GM19438 (cell line): ENCODE measurements around the gene SLAMF7.
"Not testable (repeated sequence)": the region's sequence is repeated elsewhere in the genome, so short reads cannot be mapped to it uniquely, and the experiment has no call there.

Experiments used
- ATAC-seq: cut with Tn5 transposase; IDR thresholded peaks from one replicate; pipeline ENCODE4 v1.9.1; 2021; ENCODE audit warnings: low read depth; ENCODE audit not compliant: unreplicated experiment

SLAMF7 gene

GRCh38 chr1:160718210-160718609 lies 20.8 kb upstream of the SLAMF7 start:
- ATAC-seq: no peak

GRCh38 chr1:160720356-160721085 lies 18.5 kb upstream of the SLAMF7 start:
- no peak for ATAC-seq

GRCh38 chr1:160721473-160721872 lies 17.6 kb upstream of the SLAMF7 start:
- ATAC-seq: no peak

- no peak for ATAC-seq
These were observed 16.3 kb upstream of the SLAMF7 start for GRCh38 chr1:160722726-160723125.

- ATAC-seq: no peak
These were observed 15.7 kb upstream of the SLAMF7 start for GRCh38 chr1:160723332-160723731.

- no peak for ATAC-seq
These were observed 14.4 kb upstream of the SLAMF7 start for GRCh38 chr1:160724465-160725242.

- no peak for ATAC-seq
These were observed 12.9 kb upstream of the SLAMF7 start for GRCh38 chr1:160726114-160726497.

GRCh38 chr1:160726498-160727315 lies 12.3 kb upstream of the SLAMF7 start:
- peak; percentile 72 for ATAC-seq

GRCh38 chr1:160727316-160727640 lies 11.8 kb upstream of the SLAMF7 start:
- no peak for ATAC-seq

- not testable (repeated sequence) for ATAC-seq
These were observed 7.5 kb upstream of the SLAMF7 start for GRCh38 chr1:160731564-160731963.

- ATAC-seq: no peak
These were observed 7.1 kb upstream of the SLAMF7 start for GRCh38 chr1:160731990-160732389.

- ATAC-seq: no peak
These were observed 5.1 kb upstream of the SLAMF7 start for GRCh38 chr1:160733898-160734297.

- no peak for ATAC-seq
These were observed 4.7 kb upstream of the SLAMF7 start for GRCh38 chr1:160734301-160734700.

- ATAC-seq: no peak
These were observed 776 bp upstream of the SLAMF7 start for GRCh38 chr1:160738271-160738670.

GRCh38 chr1:160740133-160740688 lies 1.2 kb downstream of the SLAMF7 start:
- ATAC-seq: peak; percentile 43

GRCh38 chr1:160741092-160741501 lies 2.0 kb downstream of the SLAMF7 start:
- ATAC-seq: no peak

GRCh38 chr1:160741612-160742348 lies 2.7 kb downstream of the SLAMF7 start:
- no peak for ATAC-seq

GRCh38 chr1:160742428-160743127 lies 3.5 kb downstream of the SLAMF7 start:
- ATAC-seq: no peak

- ATAC-seq: no peak
These were observed 4.2 kb downstream of the SLAMF7 start for GRCh38 chr1:160743266-160743665.
